SK-N-SH (cell line): Measurements from ENCODE around the gene CCT2. TPM values are rescaled to one million over a fixed set of nuclear protein-coding genes. Genes with fewer than 3 reads are reported as not detected.

Source experiments
- CTCF ChIA-PET: fragments of 300-600, 350-600 bp; formaldehyde crosslinking; extraction: SDS; loops from one replicate; lab custom pipeline; 2021; lab: Yijun Ruan, JAX
- POLR2A ChIA-PET: fragments of 350-600 bp; sonication (Branson Sonifier 250); formaldehyde crosslinking; extraction: SDS; loops from one replicate; lab custom pipeline; 2020; ENCODE audit warnings: antibody characterized with exemption, inconsistent platforms; lab: Yijun Ruan, JAX
- DNase-seq: peaks from one replicate; pipeline ENCODE4 v3.0.0; 2012
- H2AFZ ChIP-seq: fragments of 200-600 bp; sonication (generic); 2 replicates; pipeline ENCODE4 v1.8.1; 2016; ENCODE audit warnings: antibody characterized with exemption, mild to moderate bottlenecking, low read depth
- H3F3A ChIP-seq: fragments of 200-600 bp; sonication (generic); replicated peaks from 2 replicates; pipeline ENCODE3; 2016; ENCODE audit warnings: antibody characterized with exemption, mild to moderate bottlenecking; ENCODE audit not compliant: insufficient read depth
- H3K27ac ChIP-seq, 2 experiments: fragments of 200-500 bp in 1 of 2; fragments of 200-600 bp in 1 of 2; sonication (Bioruptor generic) in 1 of 2; sonication (generic), shearing (Covaris generic) in 1 of 2; 2 replicates each; pipeline versions ENCODE4 v1.5.1 to v1.6.1; 2014 to 2016; ENCODE audit warnings: low read depth in 2 of 2, inconsistent platforms in 1 of 2, low read length in 1 of 2, mild to moderate bottlenecking in 1 of 2, mixed read lengths in 1 of 2
- H3K27me3 ChIP-seq: fragments of 200-600 bp; sonication (generic), shearing (Covaris generic); 2 replicates; pipeline ENCODE4 v1.6.1; 2016; ENCODE audit warnings: mixed run types; ENCODE audit not compliant: insufficient read depth
- H3K36me3 ChIP-seq, 2 experiments: fragments of 200-500 bp in 1 of 2; fragments of 200-600 bp in 1 of 2; sonication (Bioruptor generic) in 1 of 2; sonication (generic) in 1 of 2; replicated peaks in 1 of 2; 2 replicates each; pipeline versions ENCODE3 to v1.5.1; 2014 to 2016; ENCODE audit warnings: low read length in 1 of 2, mild to moderate bottlenecking in 1 of 2; ENCODE audit not compliant: insufficient read depth in 2 of 2, control insufficient read depth in 1 of 2
- H3K4me1 ChIP-seq, 2 experiments: fragments of 200-500 bp in 1 of 2; fragments of 200-600 bp in 1 of 2; sonication (Bioruptor generic) in 1 of 2; sonication (generic), shearing (Covaris generic) in 1 of 2; 2 replicates each; pipeline versions ENCODE4 v1.5.1 to v1.6.1; 2014 to 2016; ENCODE audit warnings: low read depth in 1 of 2, low read length in 1 of 2, mixed run types in 1 of 2; ENCODE audit not compliant: insufficient read depth in 2 of 2, control insufficient read depth in 1 of 2
- H3K4me2 ChIP-seq: fragments of 200-600 bp; sonication (generic), shearing (Covaris generic); 2 replicates; pipeline ENCODE4 v1.6.1; 2017; ENCODE audit warnings: mixed run types
- H3K4me3 ChIP-seq, 2 experiments: fragments of 200-500 bp in 1 of 2; fragments of 200-600 bp in 1 of 2; sonication (Bioruptor generic) in 1 of 2; sonication (generic), shearing (Covaris generic) in 1 of 2; 2 replicates each; pipeline versions ENCODE4 v1.5.1 to v1.8.1; 2014 to 2016; ENCODE audit warnings: low read depth in 2 of 2, inconsistent platforms in 1 of 2, low read length in 1 of 2, mild to moderate bottlenecking in 1 of 2, mixed read lengths in 1 of 2, moderate library complexity in 1 of 2
- H3K79me2 ChIP-seq: fragments of 200-600 bp; sonication (generic); 2 replicates; pipeline ENCODE4 v1.8.1; 2017; ENCODE audit warnings: mild to moderate bottlenecking; ENCODE audit not compliant: insufficient read depth
- H3K9ac ChIP-seq: fragments of 200-600 bp; sonication (generic); 2 replicates; pipeline ENCODE4 v1.6.1; 2017; ENCODE audit warnings: mixed run types
- H3K9me2 ChIP-seq: fragments of 200-600 bp; sonication (generic); 2 replicates; pipeline ENCODE4 v1.6.1; 2017; ENCODE audit warnings: mixed run types
- H3K9me3 ChIP-seq: fragments of 200-600 bp; sonication (generic); 2 replicates; pipeline ENCODE4 v1.6.1; 2017; ENCODE audit warnings: mixed run types, mild to moderate bottlenecking, moderate library complexity
- H4K20me1 ChIP-seq: fragments of 200-600 bp; sonication (generic); 2 replicates; pipeline ENCODE4 v1.6.1; 2017; ENCODE audit warnings: mild to moderate bottlenecking, mixed run types; ENCODE audit not compliant: insufficient read depth
- EP300 ChIP-seq, 2 experiments: IDR thresholded peaks; 2 replicates each; pipeline versions ENCODE4 v1.4.0 to v1.6.1; 2012; ENCODE audit warnings: borderline replicate concordance in 1 of 2, low read depth in 1 of 2, low read length in 1 of 2
- FOSL2 ChIP-seq: IDR thresholded peaks from 2 replicates; pipeline ENCODE4 v1.4.0; 2012; ENCODE audit warnings: low read depth, mild to moderate bottlenecking, moderate library complexity, borderline replicate concordance
- FOXM1 ChIP-seq: IDR thresholded peaks from 2 replicates; pipeline ENCODE4 v1.4.0; 2012; ENCODE audit warnings: low read depth, mild to moderate bottlenecking
- GABPA ChIP-seq: IDR thresholded peaks from 2 replicates; pipeline ENCODE4 v1.4.0; 2012; ENCODE audit warnings: low read depth, mild to moderate bottlenecking
- GATA2 ChIP-seq: sonication (generic); formaldehyde crosslinking; IDR thresholded peaks from 2 replicates; pipeline ENCODE4 v1.5.0; 2020; ENCODE audit warnings: mild to moderate bottlenecking, missing genetic modification reagents
- JUND ChIP-seq: IDR thresholded peaks from 2 replicates; pipeline ENCODE4 v1.4.0; 2012
- MEF2A ChIP-seq: IDR thresholded peaks from 2 replicates; pipeline ENCODE4 v1.4.0; 2012; ENCODE audit warnings: low read depth, borderline replicate concordance
- MXI1 ChIP-seq: IDR thresholded peaks from 2 replicates; pipeline ENCODE4 v1.6.1; 2012; ENCODE audit warnings: mild to moderate bottlenecking, low read depth, low read length, improper control_type of control experiment
- NFIC ChIP-seq: IDR thresholded peaks from 2 replicates; pipeline ENCODE4 v1.4.0; 2012; ENCODE audit warnings: borderline replicate concordance
- RAD21 ChIP-seq: IDR thresholded peaks from 2 replicates; pipeline ENCODE4 v1.6.1; 2012; ENCODE audit warnings: mild to moderate bottlenecking, low read length
- RFX5 ChIP-seq: IDR thresholded peaks from 2 replicates; pipeline ENCODE4 v1.6.1; 2012; ENCODE audit warnings: mild to moderate bottlenecking, improper control_type of control experiment, low read length
- SMC3 ChIP-seq: IDR thresholded peaks from 2 replicates; pipeline ENCODE4 v1.6.1; 2012; ENCODE audit warnings: low read depth, low read length, improper control_type of control experiment
- TAF1 ChIP-seq: IDR thresholded peaks from 2 replicates; pipeline ENCODE4 v1.6.1; 2012; ENCODE audit warnings: low read depth, mild to moderate bottlenecking, low read length, moderate library complexity, borderline replicate concordance
- TCF12 ChIP-seq: IDR thresholded peaks from 2 replicates; pipeline ENCODE4 v1.4.0; 2012
- TEAD4 ChIP-seq: IDR thresholded peaks from 2 replicates; pipeline ENCODE4 v1.4.0; 2012; ENCODE audit warnings: mild to moderate bottlenecking, borderline replicate concordance; ENCODE audit not compliant: insufficient read depth
- polyA plus RNA-seq, 3 experiments: library from polyadenylated mRNA; depleted of rRNA; stranded (reverse); fragments of >200 nt; gene quantifications; 2 replicates each; pipeline ENCODE4 v1.2.3, GENCODE V29; 2012
- TF ChIP-seq, protein P1 (sequence below): IDR thresholded peaks from 2 replicates; pipeline ENCODE4; 2012
- TF ChIP-seq, protein P2 (sequence below): fragments of 150-350 bp; IDR thresholded peaks from 2 replicates; pipeline ENCODE4 v1.6.1; 2017; ENCODE audit warnings: antibody characterized with exemption, low read length, low read depth, borderline replicate concordance
- TF ChIP-seq, protein P3 (sequence below): IDR thresholded peaks from 2 replicates; pipeline ENCODE4 v1.4.0; 2012; ENCODE audit warnings: low read depth, borderline replicate concordance
- TF ChIP-seq, protein P4 (sequence below): IDR thresholded peaks from 2 replicates; pipeline ENCODE4 v1.6.1; 2012; ENCODE audit warnings: mild to moderate bottlenecking, low read depth, low read length, moderate library complexity
- TF ChIP-seq, protein P5 (sequence below): fragments of 150-350 bp; IDR thresholded peaks from 2 replicates; pipeline ENCODE4 v1.6.1; 2016; ENCODE audit warnings: mild to moderate bottlenecking, low read depth, low read length

The CCT2 gene
- polyA plus RNA-seq, 1 of the 3 experiments (the other 2 are of a cell fraction): 181 TPM

DNA sequence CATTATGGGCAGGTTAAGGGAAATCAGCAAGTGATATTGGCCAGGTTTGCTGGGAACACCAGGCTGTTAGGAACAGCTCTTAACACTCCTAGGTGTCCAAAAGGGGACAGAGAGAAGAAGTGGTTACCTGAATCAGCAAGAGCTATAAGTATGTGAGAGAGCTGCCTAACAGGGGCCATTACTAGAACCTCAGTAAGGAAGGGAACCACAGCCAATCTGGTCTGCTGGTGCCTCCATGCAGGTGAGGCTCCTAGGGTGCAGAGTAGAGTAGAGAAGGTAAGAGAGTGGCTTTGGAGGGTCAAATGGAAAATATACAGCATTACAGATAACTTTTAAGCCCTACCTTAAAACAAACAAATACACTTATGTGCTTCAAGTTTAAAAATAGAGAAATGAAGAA, 36.6 kb upstream of the CCT2 start:
- Histone ChIP-seq H3K27me3 (no peaks in the 10 kb centered on the region), H3K4me2 (no peak overlapping the region), H3K79me2 (peaks cover 36% of the 10 kb centered on the region), H3K4me1 (peaks cover 0 to 2% of the 10 kb centered on the region in 2 experiments; a peak in 2 of 4 replicates), H3K9me3 (peaks cover 11% of the 10 kb centered on the region; the same call in 1 of the 2 replicates)
- TF ChIP-seq EP300 (IDR thresholded peaks at IDR 0.05; ENCODE audit: borderline replicate concordance in 1 of 2, low read depth in 1 of 2, low read length in 1 of 2): no peak
- no peak for TF ChIP-seq SMC3
- TF ChIP-seq RAD21: no peak
- TF ChIP-seq FOXM1: no peak
- TF ChIP-seq, protein P1, sequence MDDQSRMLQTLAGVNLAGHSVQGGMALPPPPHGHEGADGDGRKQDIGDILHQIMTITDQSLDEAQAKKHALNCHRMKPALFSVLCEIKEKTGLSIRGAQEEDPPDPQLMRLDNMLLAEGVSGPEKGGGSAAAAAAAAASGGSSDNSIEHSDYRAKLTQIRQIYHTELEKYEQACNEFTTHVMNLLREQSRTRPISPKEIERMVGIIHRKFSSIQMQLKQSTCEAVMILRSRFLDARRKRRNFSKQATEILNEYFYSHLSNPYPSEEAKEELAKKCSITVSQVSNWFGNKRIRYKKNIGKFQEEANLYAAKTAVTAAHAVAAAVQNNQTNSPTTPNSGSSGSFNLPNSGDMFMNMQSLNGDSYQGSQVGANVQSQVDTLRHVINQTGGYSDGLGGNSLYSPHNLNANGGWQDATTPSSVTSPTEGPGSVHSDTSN: no peak
- no peak for TF ChIP-seq TCF12
- TF ChIP-seq MEF2A: no peak
- no peak for TF ChIP-seq NFIC
- TF ChIP-seq, protein P2, sequence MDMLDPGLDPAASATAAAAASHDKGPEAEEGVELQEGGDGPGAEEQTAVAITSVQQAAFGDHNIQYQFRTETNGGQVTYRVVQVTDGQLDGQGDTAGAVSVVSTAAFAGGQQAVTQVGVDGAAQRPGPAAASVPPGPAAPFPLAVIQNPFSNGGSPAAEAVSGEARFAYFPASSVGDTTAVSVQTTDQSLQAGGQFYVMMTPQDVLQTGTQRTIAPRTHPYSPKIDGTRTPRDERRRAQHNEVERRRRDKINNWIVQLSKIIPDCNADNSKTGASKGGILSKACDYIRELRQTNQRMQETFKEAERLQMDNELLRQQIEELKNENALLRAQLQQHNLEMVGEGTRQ: no peak
- no peak for TF ChIP-seq TEAD4
- no peak for TF ChIP-seq GABPA
- no peak for TF ChIP-seq RFX5
- TF ChIP-seq TAF1: no peak
- TF ChIP-seq, protein P3, sequence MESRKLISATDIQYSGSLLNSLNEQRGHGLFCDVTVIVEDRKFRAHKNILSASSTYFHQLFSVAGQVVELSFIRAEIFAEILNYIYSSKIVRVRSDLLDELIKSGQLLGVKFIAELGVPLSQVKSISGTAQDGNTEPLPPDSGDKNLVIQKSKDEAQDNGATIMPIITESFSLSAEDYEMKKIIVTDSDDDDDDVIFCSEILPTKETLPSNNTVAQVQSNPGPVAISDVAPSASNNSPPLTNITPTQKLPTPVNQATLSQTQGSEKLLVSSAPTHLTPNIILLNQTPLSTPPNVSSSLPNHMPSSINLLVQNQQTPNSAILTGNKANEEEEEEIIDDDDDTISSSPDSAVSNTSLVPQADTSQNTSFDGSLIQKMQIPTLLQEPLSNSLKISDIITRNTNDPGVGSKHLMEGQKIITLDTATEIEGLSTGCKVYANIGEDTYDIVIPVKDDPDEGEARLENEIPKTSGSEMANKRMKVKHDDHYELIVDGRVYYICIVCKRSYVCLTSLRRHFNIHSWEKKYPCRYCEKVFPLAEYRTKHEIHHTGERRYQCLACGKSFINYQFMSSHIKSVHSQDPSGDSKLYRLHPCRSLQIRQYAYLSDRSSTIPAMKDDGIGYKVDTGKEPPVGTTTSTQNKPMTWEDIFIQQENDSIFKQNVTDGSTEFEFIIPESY: no peak
- TF ChIP-seq JUND: no peak
- no peak for TF ChIP-seq FOSL2
- TF ChIP-seq, protein P4, sequence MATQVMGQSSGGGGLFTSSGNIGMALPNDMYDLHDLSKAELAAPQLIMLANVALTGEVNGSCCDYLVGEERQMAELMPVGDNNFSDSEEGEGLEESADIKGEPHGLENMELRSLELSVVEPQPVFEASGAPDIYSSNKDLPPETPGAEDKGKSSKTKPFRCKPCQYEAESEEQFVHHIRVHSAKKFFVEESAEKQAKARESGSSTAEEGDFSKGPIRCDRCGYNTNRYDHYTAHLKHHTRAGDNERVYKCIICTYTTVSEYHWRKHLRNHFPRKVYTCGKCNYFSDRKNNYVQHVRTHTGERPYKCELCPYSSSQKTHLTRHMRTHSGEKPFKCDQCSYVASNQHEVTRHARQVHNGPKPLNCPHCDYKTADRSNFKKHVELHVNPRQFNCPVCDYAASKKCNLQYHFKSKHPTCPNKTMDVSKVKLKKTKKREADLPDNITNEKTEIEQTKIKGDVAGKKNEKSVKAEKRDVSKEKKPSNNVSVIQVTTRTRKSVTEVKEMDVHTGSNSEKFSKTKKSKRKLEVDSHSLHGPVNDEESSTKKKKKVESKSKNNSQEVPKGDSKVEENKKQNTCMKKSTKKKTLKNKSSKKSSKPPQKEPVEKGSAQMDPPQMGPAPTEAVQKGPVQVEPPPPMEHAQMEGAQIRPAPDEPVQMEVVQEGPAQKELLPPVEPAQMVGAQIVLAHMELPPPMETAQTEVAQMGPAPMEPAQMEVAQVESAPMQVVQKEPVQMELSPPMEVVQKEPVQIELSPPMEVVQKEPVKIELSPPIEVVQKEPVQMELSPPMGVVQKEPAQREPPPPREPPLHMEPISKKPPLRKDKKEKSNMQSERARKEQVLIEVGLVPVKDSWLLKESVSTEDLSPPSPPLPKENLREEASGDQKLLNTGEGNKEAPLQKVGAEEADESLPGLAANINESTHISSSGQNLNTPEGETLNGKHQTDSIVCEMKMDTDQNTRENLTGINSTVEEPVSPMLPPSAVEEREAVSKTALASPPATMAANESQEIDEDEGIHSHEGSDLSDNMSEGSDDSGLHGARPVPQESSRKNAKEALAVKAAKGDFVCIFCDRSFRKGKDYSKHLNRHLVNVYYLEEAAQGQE: no peak
- TF ChIP-seq GATA2 (CRISPR knock-in tag): no peak
- TF ChIP-seq, protein P5, sequence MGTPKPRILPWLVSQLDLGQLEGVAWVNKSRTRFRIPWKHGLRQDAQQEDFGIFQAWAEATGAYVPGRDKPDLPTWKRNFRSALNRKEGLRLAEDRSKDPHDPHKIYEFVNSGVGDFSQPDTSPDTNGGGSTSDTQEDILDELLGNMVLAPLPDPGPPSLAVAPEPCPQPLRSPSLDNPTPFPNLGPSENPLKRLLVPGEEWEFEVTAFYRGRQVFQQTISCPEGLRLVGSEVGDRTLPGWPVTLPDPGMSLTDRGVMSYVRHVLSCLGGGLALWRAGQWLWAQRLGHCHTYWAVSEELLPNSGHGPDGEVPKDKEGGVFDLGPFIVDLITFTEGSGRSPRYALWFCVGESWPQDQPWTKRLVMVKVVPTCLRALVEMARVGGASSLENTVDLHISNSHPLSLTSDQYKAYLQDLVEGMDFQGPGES: no peak
- no peak for TF ChIP-seq MXI1
- TF ChIP-seq, all 33 proteins: peak for 0
- no peak overlapping the region for H3K9ac ChIP-seq
- H4K20me1 ChIP-seq: no peaks in the 10 kb centered on the region
- no peak overlapping the region for H2AFZ ChIP-seq
- H3K36me3 ChIP-seq: peaks cover 0 to 18% of the 10 kb centered on the region in 2 experiments
- DNase-seq: no peak
- no peak overlapping the region for H3K27ac ChIP-seq
- H3K9me2 ChIP-seq: no peaks in the 10 kb centered on the region
- ChIA-PET POLR2A (no interaction called here), CTCF (interaction anchor here (1.2 kb wide), 1 partner anchor 91 kb away, joined by 4 read pairs; no protein-coding TSS in a partner anchor)
- peaks cover 11% of the 10 kb centered on the region for H3F3A ChIP-seq
- no peak overlapping the region for H3K4me3 ChIP-seq
